ENCODE measurements around the gene NOC4L. TPM values are rescaled to one million over a fixed set of nuclear protein-coding genes. Genes with fewer than 3 reads are reported as not detected.

Gene NOC4L
- polyA plus RNA-seq, 3 donors, result 7.3 to 18.0 (median 17.9) TPM

DNA sequence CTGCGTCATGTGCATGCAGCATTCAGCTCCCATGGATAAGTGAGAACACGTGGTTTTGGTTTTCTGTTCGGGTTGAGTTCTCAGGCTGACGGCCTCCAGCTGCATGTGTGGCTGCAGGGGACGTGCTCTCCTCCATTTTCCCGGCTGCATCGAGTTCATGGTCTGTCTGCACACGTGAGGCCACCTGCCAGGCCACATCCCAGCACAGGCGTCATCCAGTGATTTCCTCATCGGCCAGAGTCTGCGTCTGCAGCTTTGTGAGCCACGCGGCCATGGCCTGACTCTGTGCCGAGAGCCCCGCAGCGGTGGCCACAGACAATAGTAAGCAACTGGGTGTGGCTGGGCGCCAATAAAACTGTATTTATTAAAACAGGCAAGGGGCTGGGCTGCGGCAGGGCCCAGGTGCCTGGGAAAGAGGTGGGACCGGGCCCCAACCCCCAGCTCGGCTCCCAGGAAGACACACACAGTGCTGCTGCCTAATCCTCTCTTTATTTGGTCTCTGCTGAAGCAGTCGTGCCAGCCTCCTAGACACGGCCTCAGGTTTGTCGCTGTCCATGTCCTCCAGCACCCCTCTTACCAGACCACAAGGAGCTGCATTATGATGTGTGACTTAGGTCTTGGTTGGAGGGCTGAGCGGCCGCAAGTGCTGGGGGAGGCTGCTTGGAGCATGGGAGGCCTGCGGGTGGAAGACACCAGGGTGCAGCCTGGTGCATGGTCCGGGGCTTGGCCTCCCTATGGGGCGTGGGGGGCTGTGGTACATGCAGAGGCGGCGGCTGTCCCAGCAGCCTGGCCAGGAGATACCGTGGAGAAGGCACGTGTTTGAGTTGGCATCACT, 52.0 kb downstream of the NOC4L start:
- Mint-ChIP-seq H3K4me1 (no peaks in the 10 kb centered on the region), H3K9me3 (peaks cover 17 to 34% (median 25%) of the 10 kb centered on the region in 7 donors), H3K4me3 (no peak overlapping the region), H3K27ac (no peak overlapping the region), H3K27me3 (ENCODE audit: low read depth in 3 of 3) (peaks cover 6 to 27% (median 8%) of the 10 kb centered on the region in 3 donors), H3K36me3 (no peaks in the 10 kb centered on the region)
- H3K79me2 ChIP-seq (ENCODE audit: insufficient read depth, low read length), result no peaks in the 10 kb centered on the region
- H3K4me3 ChIP-seq (replicated peaks in 1 of 3; ENCODE audit: low read depth in 2 of 3, low read length in 3 of 3), result no peak overlapping the region
- intact Hi-C loops (cut with micrococcal nuclease), result loop anchor here in 1 of 2 donors (10.0 kb wide), 1 partner anchor 299 kb away; the partner anchor contains the start of gene FBRSL1
- DNase-seq, result no peak
- H3K9ac ChIP-seq (ENCODE audit: insufficient read depth, low read length, poor library complexity, severe bottlenecking), result no peak overlapping the region
- H3K4me1 ChIP-seq (ENCODE audit: control insufficient read depth in 1 of 2, insufficient read depth in 2 of 2, low read length in 2 of 2), result no peaks in the 10 kb centered on the region
- H4K20me1 ChIP-seq (ENCODE audit: insufficient read depth, low read length), result no peaks in the 10 kb centered on the region
- H3K27me3 ChIP-seq (ENCODE audit: control insufficient read depth in 2 of 2, insufficient read depth in 2 of 2, low read length in 2 of 2), result peaks cover 0 to 8% of the 10 kb centered on the region in 2 donors
- no peak overlapping the region for H3K4me2 ChIP-seq (replicated peaks; ENCODE audit: extremely low read depth, low read length, poor library complexity, severe bottlenecking)
- TF ChIP-seq, protein P1, sequence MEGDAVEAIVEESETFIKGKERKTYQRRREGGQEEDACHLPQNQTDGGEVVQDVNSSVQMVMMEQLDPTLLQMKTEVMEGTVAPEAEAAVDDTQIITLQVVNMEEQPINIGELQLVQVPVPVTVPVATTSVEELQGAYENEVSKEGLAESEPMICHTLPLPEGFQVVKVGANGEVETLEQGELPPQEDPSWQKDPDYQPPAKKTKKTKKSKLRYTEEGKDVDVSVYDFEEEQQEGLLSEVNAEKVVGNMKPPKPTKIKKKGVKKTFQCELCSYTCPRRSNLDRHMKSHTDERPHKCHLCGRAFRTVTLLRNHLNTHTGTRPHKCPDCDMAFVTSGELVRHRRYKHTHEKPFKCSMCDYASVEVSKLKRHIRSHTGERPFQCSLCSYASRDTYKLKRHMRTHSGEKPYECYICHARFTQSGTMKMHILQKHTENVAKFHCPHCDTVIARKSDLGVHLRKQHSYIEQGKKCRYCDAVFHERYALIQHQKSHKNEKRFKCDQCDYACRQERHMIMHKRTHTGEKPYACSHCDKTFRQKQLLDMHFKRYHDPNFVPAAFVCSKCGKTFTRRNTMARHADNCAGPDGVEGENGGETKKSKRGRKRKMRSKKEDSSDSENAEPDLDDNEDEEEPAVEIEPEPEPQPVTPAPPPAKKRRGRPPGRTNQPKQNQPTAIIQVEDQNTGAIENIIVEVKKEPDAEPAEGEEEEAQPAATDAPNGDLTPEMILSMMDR (IDR thresholded peaks at IDR 0.05), result no peak
- peaks cover 18 to 31% of the 10 kb centered on the region in 2 donors for H3K9me3 ChIP-seq (replicated peaks in 1 of 2; ENCODE audit: control insufficient read depth in 1 of 2, insufficient read depth in 1 of 2, low read length in 2 of 2)
- WGBS (ENCODE audit: insufficient coverage), result 90% methylated on average over 26 of the region's 32 CpGs
- H3K27ac ChIP-seq (ENCODE audit: low read depth in 1 of 2, low read length in 2 of 2), result no peak overlapping the region
- no peak overlapping the region for H2AFZ ChIP-seq (ENCODE audit: insufficient read depth, low read depth, low read length, poor library complexity, severe bottlenecking)
- H3K36me3 ChIP-seq (replicated peaks in 1 of 2; ENCODE audit: control insufficient read depth in 1 of 2, insufficient read depth in 2 of 2, low read length in 2 of 2), result no peaks in the 10 kb centered on the region

DNA sequence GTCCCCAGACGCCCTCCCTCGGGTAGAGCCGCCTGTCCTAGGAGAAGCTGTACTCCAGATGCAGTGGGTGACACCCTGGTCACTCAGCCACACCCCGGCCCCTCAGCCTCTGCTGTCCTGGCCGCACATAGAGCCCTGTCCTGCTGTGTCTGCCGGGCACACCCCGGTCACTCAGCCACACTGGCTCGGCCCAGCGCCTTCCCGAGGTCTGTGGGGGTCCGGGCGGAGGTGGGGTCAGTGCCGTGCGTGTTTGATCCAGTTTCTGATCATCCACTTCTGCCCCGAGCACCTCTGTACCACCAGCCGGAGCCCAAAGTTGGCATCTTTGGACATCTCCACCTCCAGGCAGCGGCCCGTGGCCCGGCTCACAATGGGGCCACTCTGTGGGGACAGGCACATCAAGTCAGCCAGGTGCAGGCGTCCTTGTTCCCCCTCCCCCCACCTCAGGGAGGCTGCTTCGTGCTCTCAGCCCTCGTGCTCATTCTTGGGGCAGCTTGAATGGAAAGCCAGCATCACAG, 52.7 kb downstream of the NOC4L start:
- H3K79me2 ChIP-seq (ENCODE audit: insufficient read depth, low read length), result no peaks in the 10 kb centered on the region
- H3K4me2 ChIP-seq (replicated peaks; ENCODE audit: extremely low read depth, low read length, poor library complexity, severe bottlenecking), result no peak overlapping the region
- H3K4me1 Mint-ChIP-seq, result no peaks in the 10 kb centered on the region
- H3K4me1 ChIP-seq (ENCODE audit: control insufficient read depth in 1 of 2, insufficient read depth in 2 of 2, low read length in 2 of 2), result no peaks in the 10 kb centered on the region
- no peaks in the 10 kb centered on the region for H4K20me1 ChIP-seq (ENCODE audit: insufficient read depth, low read length)
- no peak overlapping the region for H3K27ac Mint-ChIP-seq
- H3K4me3 Mint-ChIP-seq, result no peak overlapping the region
- H3K9me3 Mint-ChIP-seq, result peaks cover 17 to 34% (median 25%) of the 10 kb centered on the region in 7 donors
- no peak overlapping the region for H3K27ac ChIP-seq (ENCODE audit: low read depth in 1 of 2, low read length in 2 of 2)
- H3K27me3 Mint-ChIP-seq (ENCODE audit: low read depth in 3 of 3), result peaks cover 4 to 21% (median 7%) of the 10 kb centered on the region in 3 donors
- intact Hi-C loops (cut with micrococcal nuclease), result loop anchor here in 1 of 2 donors (10.0 kb wide), 1 partner anchor 298 kb away; the partner anchor contains the start of gene FBRSL1
- WGBS (ENCODE audit: insufficient coverage), result 91% methylated on average over 22 of the region's 22 CpGs
- no peak overlapping the region for H3K9ac ChIP-seq (ENCODE audit: insufficient read depth, low read length, poor library complexity, severe bottlenecking)
- no peaks in the 10 kb centered on the region for H3K36me3 ChIP-seq (replicated peaks in 1 of 2; ENCODE audit: control insufficient read depth in 1 of 2, insufficient read depth in 2 of 2, low read length in 2 of 2)
- no peak overlapping the region for H3K4me3 ChIP-seq (replicated peaks in 1 of 3; ENCODE audit: low read depth in 2 of 3, low read length in 3 of 3)
- H2AFZ ChIP-seq (ENCODE audit: insufficient read depth, low read depth, low read length, poor library complexity, severe bottlenecking), result no peak overlapping the region
- peaks cover 0 to 3% of the 10 kb centered on the region in 2 donors for H3K27me3 ChIP-seq (ENCODE audit: control insufficient read depth in 2 of 2, insufficient read depth in 2 of 2, low read length in 2 of 2)
- no peaks in the 10 kb centered on the region for H3K36me3 Mint-ChIP-seq
- H3K9me3 ChIP-seq (replicated peaks in 1 of 2; ENCODE audit: control insufficient read depth in 1 of 2, insufficient read depth in 1 of 2, low read length in 2 of 2), result peaks cover 18 to 31% of the 10 kb centered on the region in 2 donors
- DNase-seq, result no peak
- TF ChIP-seq, protein P1 (IDR thresholded peaks at IDR 0.05), result no peak

All from CD14-positive monocyte (primary cell).